ENCODE results near the gene TMEM117. TPM values are rescaled to one million over a fixed set of nuclear protein-coding genes. Genes with fewer than 3 reads are reported as not detected.

The TMEM117 gene
- total and polyA plus RNA-seq, 8 donors, result 1.8 to 6.1 (median 4.0) TPM

DNA sequence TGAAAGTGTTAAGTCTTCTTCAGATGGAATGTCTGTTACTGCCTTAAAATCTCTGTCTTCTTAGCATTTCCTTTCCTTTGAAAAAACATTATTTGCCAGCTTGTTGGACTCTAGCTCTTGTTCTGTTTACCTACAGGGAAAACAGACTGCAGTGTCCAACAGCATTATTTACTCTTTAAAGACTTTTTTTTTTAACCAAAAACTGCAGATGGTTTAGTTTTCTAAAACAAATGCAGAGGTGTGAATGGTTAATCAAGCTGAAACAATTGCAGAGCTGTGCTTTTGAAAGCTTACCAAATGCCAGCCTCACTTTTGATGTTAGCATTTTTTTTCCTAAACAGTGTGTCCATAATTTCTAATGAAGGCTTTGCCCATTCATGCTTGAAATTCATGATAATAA lies 323.3 kb downstream of the TMEM117 start:
- Histone ChIP-seq H3K9me3 (no peaks in the 10 kb centered on the region), H3K4me1 (no peaks in the 10 kb centered on the region), H3K36me3 (no peaks in the 10 kb centered on the region), H3K27ac (no peak overlapping the region), H3K4me3 (no peak overlapping the region), H3K27me3 (no peaks in the 10 kb centered on the region)
- intact Hi-C loops (cut with DNase I), result no loop called here
- DNase-seq (no peak), FAIRE-seq (no peak), ATAC-seq (no peak)
- TF ChIP-seq, protein P1, sequence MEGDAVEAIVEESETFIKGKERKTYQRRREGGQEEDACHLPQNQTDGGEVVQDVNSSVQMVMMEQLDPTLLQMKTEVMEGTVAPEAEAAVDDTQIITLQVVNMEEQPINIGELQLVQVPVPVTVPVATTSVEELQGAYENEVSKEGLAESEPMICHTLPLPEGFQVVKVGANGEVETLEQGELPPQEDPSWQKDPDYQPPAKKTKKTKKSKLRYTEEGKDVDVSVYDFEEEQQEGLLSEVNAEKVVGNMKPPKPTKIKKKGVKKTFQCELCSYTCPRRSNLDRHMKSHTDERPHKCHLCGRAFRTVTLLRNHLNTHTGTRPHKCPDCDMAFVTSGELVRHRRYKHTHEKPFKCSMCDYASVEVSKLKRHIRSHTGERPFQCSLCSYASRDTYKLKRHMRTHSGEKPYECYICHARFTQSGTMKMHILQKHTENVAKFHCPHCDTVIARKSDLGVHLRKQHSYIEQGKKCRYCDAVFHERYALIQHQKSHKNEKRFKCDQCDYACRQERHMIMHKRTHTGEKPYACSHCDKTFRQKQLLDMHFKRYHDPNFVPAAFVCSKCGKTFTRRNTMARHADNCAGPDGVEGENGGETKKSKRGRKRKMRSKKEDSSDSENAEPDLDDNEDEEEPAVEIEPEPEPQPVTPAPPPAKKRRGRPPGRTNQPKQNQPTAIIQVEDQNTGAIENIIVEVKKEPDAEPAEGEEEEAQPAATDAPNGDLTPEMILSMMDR (IDR thresholded peaks at IDR 0.05), result no peak

DNA sequence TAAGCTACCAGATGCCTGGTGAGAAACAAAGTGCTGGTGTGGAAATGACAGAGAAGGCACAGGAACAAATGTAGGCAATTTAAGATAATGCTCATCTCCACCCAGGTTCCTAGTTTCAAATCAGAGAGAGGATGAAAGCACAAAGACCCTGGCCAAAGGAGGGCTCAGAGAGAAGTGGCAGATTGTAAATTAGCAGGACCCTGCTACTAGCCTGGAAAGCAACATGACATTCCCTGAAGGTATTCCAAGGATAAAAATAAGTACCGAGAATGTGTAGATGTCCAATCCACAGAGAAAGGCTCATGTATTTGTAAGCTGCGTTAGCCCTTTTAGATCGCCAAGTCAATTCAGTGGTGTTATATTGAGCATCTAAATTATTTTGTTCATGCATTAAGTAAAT lies 324.0 kb downstream of the TMEM117 start:
- 96 to 97% methylated on average over 3 of the region's 3 CpGs for WGBS, 2 donors
- no peak for ATAC-seq
- no peak for FAIRE-seq
- no peaks in the 10 kb centered on the region for H3K4me1 ChIP-seq
- no peaks in the 10 kb centered on the region for H3K27me3 ChIP-seq
- no peaks in the 10 kb centered on the region for H3K36me3 ChIP-seq
- H3K4me3 ChIP-seq, result no peak overlapping the region
- no peak for DNase-seq
- intact Hi-C loops (cut with DNase I), result no loop called here
- H3K9me3 ChIP-seq, result no peaks in the 10 kb centered on the region
- no peak overlapping the region for H3K27ac ChIP-seq
- TF ChIP-seq, protein P1 (IDR thresholded peaks at IDR 0.05), result no peak

DNA sequence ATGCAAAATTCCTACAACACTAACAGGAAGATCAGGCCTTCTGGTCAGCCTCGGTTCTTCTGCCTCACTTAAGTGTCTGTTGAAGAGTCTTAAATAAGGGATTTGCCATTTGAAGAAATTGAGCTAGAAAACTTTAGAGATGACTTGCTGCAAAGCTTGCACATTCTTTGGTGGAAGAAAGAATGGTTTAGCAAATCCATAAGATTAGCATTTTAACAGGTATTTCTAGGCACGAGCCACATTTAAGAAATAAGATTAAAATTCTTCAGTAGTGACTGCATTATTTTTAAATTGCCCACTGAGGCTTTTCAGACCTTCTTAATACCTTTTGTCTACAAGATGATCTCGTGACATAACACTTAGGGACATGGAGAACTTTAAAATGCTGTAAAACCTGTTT lies 327.1 kb downstream of the TMEM117 start:
- H3K27me3 ChIP-seq, result no peaks in the 10 kb centered on the region
- H3K4me1 ChIP-seq, result no peaks in the 10 kb centered on the region
- intact Hi-C loops (cut with DNase I), result no loop called here
- H3K4me3 ChIP-seq, result no peak overlapping the region
- TF ChIP-seq, protein P1 (IDR thresholded peaks at IDR 0.05), result no peak
- no peaks in the 10 kb centered on the region for H3K9me3 ChIP-seq
- no peak overlapping the region for H3K27ac ChIP-seq
- WGBS, 2 donors, result 83 to 90% methylated on average over 3 of the region's 3 CpGs
- FAIRE-seq (no peak), ATAC-seq (no peak), DNase-seq (no peak)
- no peaks in the 10 kb centered on the region for H3K36me3 ChIP-seq

DNA sequence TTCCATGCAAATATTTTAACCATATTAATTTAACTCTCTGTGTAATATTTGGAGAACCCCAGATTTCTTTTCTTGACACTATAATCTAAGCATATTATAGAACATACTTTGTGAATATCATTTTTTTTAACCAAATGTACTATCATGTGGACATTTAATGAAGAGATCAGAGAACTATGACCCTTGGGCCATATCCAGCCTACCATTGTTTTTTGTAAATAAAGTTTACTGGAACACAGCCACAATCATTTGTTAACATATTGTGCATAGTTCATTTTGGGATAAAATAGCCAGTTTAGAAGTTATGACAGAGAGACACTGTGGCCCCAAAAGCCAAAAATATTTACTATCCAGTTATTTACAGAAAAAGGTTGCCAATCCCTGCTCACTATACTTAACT lies 338.2 kb downstream of the TMEM117 start:
- TF ChIP-seq, protein P1 (IDR thresholded peaks at IDR 0.05), result no peak
- ATAC-seq, result no peak
- H3K4me1 ChIP-seq, result no peaks in the 10 kb centered on the region
- no peaks in the 10 kb centered on the region for H3K36me3 ChIP-seq
- no peak overlapping the region for H3K4me3 ChIP-seq
- intact Hi-C loops (cut with DNase I), result no loop called here
- H3K9me3 ChIP-seq, result no peaks in the 10 kb centered on the region
- no peak for DNase-seq
- H3K27me3 ChIP-seq, result no peaks in the 10 kb centered on the region
- no peak for FAIRE-seq
- H3K27ac ChIP-seq, result no peak overlapping the region

DNA sequence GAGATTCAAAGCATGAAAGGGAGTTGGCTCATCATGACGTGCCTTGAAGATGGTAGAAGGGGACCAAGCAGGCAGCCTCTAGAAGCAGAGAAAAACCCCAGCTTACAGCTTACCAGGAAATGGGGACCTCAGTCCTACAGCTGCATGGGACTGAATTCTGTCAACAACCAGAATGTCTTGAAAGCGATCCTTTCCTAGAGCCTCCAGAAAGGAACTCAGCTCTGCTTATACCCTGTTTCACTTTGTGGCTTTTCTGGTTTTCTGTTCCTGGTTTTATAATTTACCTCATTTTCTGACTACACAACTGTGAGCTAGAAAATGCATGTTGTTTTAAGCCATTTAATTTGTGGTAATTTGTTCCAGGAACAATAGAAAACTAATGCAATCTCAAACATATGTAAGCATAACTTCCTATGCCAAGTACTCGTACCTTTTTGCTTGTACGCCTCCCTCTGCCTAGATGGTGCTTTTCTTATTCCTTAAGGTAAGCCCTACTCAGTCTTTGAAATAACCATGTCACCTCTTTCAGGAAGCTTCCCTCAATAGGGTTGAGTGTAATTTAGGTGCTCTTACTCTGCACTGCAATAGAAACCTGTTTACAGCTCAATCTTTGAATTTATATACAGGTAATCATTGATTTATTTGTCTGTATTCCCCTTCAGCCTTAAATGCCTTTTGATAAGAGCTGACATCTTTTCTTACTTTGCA lies 348.8 kb downstream of the TMEM117 start:
- Histone ChIP-seq H3K27me3 (no peaks in the 10 kb centered on the region), H3K4me1 (no peaks in the 10 kb centered on the region), H3K4me3 (no peak overlapping the region), H3K36me3 (no peaks in the 10 kb centered on the region), H3K27ac (no peak overlapping the region), H3K9me3 (no peaks in the 10 kb centered on the region)
- no peak for FAIRE-seq
- TF ChIP-seq, protein P1 (IDR thresholded peaks at IDR 0.05), result no peak
- 94 to 100% methylated on average over 4 of the region's 4 CpGs for WGBS, 2 donors
- ATAC-seq, result no peak
- intact Hi-C loops (cut with DNase I), result no loop called here
- DNase-seq, result no peak

All from pancreas (tissue), 10 donors.